ENCODE data around the gene MRPL1.
"Not testable (repeated sequence)": the region's sequence is repeated elsewhere in the genome, so short reads cannot be mapped to it uniquely, and the experiment has no call there.

The MRPL1 gene

DNA sequence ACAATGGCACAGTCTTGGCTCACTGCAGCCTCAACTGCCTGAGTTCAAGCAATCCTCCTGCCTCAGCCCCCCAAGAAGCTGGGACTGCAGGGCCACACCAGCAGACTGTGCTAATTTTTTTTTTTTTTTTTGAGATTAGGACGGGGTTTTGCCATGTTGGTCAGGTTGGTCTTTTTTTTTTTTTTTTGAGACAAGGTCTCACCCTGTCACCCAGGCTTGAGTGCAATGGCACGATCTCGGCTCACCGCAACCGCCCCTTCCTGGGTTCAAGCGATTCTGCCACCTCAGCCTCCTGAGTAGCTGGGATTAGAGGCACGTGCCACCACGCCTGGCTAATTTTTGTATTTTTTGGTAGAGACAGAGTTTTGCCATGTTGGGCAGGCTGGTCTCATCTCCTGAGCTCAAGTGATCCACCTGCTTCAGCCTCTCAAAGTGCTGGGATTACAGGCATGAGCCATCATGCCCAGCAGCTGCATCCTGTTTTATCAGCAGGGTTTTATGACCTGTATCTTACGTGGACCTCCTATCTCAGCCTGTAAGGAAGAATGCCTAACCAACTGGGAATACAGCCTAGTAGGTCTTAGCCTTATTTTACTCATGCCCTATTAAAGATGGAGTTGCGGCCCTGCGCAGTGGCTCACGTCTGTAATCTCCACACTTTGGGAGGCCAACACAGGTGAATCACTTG lies 13.2 kb upstream of the MRPL1 start:
- DNase-seq (ENCODE audit: low spot score): no peak

- no peak for DNase-seq (ENCODE audit: low spot score)
These were observed 9.6 kb upstream of the MRPL1 start for GRCh38 chr4:77852892-77853495.

GRCh38 chr4:77854431-77855111 lies 8.1 kb upstream of the MRPL1 start:
- DNase-seq (ENCODE audit: low spot score): peak; percentile 78

DNA sequence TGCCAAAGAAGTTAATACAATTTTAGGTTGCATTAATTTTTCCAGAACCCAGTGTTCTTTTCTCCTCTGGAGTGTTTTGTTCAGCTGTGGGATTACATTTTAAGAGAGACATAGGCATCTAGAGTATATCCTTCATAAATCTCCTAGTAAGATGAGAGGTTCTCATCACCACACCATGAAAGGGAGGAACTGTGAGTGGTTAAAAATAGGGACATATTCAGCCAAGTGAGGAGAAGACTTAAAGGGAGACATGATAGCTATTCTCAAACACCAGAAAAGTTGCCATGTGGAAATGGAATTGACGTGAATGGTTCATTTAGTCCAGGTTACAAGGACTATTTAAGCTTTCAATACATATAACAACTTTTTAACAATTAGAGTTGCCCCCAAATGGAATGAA lies 6.5 kb upstream of the MRPL1 start:
- no peak for DNase-seq (ENCODE audit: low spot score)

GRCh38 chr4:77859256-77859655 lies 3.4 kb upstream of the MRPL1 start:
- DNase-seq (ENCODE audit: low spot score): no peak

DNA sequence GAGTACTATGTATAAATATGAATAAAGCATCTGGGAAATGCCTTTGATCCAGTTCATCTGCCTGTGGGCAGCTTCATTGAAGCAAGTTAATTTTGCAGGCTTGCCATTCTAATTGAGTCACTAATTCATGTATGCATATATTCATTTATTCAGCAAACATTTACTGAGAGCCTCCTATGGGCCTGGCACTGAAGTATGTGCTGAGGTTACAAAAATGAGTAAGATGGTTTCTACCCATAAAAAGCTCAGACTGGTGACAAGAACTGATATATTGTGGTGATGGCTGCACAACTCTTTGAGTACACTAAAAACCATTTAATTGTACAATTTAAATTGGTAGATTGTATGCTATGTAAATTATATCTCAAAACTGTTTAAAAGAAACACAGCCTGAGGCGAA lies 1.1 kb upstream of the MRPL1 start:
- DNase-seq (ENCODE audit: low spot score): no peak

DNA sequence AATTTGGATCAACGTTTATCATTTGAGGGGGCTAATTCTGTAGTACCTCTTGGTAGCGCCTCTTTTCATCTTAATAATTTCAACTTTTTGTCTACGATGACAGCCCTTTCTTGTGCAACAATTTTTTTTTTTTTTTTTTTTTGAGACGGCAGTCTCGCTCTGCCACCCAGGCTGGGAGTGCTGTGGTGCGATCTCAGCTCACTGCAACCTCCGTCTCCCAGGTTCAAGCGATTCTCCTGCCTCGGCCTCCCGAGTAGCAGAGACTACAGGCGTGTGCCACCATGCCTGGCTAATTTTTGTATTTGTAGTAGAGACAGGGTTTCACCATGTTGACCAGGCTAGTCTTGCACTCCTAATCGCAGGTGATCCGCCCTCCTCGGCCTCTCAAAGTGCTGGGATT lies 711 bp downstream of the MRPL1 start:
- DNase-seq (ENCODE audit: low spot score): not testable (repeated sequence)

- DNase-seq (ENCODE audit: low spot score): no peak
These were observed 2.6 kb downstream of the MRPL1 start for GRCh38 chr4:77865259-77865658.

GRCh38 chr4:77872723-77873445 lies 10.3 kb downstream of the MRPL1 start:
- no peak for DNase-seq (ENCODE audit: low spot score)

DNA sequence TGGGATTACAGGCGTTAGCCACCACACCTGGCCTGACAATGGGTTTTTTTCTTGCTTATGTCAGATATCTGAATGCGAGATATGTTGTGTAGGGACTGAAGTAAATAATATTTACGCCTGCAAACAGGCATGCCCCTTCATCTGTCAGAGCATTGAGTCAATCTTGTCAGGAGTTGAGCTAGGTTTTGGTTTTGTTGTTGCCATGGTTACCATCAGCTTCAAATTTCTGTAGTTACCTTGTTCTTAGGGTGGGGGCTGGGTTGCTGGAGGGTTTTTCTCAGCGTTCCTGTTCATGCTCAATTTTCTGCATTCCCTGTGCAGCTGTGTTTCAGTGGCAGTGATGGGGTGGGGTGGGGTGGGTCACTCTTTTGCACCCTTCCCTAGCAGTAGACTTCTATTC lies 14.5 kb downstream of the MRPL1 start:
- DNase-seq (ENCODE audit: low spot score): no peak

DNA sequence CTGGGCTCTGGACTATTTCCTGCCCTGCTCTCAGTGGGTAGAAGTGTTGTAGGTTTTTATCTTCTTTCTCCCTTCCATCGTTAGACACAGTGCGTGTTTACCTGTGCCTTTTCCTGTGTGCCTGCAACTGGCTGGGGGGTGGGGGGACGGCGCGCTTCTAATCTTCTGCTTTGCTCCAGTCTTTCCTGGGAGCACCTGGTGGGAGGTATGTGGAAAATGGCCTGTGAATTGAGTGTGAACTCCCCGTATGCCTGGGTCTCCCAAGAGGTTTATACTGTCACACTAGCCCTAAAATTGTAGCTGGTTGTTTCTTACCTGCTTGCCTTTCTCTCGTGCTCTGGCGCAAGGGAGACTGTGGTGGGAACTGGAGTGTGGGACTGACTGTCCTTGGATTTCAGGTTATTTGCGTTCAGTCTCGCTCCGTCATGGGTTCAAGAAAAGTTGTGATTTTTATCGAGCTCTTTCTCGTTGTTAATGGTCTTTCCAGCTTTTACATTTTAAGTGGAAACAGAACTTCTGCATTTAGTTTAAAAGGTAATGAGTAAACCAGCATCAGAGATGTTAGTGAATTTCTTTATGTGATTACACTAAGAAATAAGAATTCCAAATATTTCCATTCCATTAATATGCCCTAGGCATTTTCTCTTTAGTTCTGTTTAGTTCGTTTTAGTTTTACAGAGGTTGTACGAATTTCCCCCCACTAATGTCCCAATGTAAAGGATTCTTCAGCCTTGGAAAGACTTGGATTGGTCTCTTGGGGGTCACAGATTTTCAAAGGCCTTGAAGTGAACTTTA lies 15.3 kb downstream of the MRPL1 start:
- DNase-seq (ENCODE audit: low spot score): no peak

DNA sequence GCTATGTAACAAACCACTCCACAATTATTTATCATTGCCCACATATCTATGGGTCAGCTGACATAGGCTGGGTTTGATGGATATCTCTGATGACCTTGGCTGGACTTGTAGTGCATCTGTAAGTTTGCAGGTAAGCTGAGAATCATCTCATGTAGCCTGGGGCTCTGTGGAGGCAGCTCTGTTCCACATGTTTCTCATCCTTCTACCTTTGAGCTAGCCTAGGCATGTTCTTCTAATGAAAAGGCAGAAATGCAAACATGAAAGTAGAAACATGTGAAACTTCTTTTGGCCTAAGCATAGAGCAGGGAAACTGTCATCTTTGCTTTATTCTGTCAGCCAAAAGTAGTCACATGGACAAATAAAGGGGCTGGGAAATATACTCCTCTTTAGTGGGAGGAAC lies 18.2 kb downstream of the MRPL1 start:
- no peak for DNase-seq (ENCODE audit: low spot score)

GRCh38 chr4:77881460-77882295 lies 19.0 kb downstream of the MRPL1 start:
- no peak for DNase-seq (ENCODE audit: low spot score)

GRCh38 chr4:77893451-77893850 lies 30.8 kb downstream of the MRPL1 start:
- no peak for DNase-seq (ENCODE audit: low spot score)

DNA sequence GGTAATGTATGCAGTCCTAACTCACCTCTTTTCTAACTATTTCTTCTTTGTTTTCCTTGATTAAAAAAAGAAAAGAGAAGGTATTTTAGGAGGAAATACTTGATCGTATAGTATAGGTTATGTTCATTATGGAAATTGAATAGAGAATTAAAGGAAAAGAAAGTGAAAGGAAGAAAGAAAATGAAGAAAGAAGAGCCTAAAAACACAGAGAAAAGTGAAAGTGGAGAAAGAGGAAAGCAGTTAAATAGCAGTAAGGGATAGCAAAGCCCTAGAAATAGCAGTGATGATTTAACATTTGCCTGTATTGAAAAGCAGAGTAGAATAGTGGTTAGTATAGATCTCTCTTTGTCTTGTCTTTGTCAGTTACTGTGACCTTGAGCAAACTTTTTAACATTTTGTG lies 37.0 kb downstream of the MRPL1 start:
- DNase-seq (ENCODE audit: low spot score): no peak

DNA sequence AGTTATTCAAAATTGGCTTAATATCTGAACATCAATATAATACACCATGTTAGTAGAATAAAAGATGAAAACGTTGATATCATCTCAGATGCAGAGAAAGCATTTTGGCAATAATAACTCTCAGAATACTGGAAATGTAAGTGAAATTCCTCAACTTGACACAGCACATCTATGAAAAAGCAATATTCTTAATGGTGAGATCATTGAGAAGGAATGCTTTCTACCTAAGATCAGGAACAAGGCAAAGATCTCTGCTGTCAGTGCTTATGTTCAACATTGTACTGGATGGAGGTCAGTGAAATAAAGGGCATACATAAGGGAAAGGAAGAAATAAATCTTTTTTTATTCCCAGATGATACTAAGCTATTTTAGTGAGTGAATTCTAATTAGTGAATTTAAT lies 40.6 kb downstream of the MRPL1 start:
- DNase-seq (ENCODE audit: low spot score): no peak

GRCh38 chr4:77905651-77906263 lies 43.1 kb downstream of the MRPL1 start:
- no peak for DNase-seq (ENCODE audit: low spot score)

GRCh38 chr4:77910676-77911075 lies 48.0 kb downstream of the MRPL1 start:
- no peak for DNase-seq (ENCODE audit: low spot score)

GRCh38 chr4:77911091-77911490 lies 48.5 kb downstream of the MRPL1 start:
- DNase-seq (ENCODE audit: low spot score): no peak

- no peak for DNase-seq (ENCODE audit: low spot score)
These were observed 49.3 kb downstream of the MRPL1 start for GRCh38 chr4:77911842-77912450.

Data from kidney capillary endothelial cell (primary cell).